Stomach (tissue), 4 donors: Measurements from ENCODE around the gene PILRB.

ENCODE experiments used
- EP300 ChIP-seq: sonication (generic); formaldehyde crosslinking; IDR thresholded peaks from one replicate; pipeline ENCODE4 v1.6.1; 2017; ENCODE audit warnings: antibody characterized with exemption
- POLR2A ChIP-seq, 4 donors: fragments of 450-650 bp; IDR thresholded peaks; one replicate each; pipeline ENCODE4 v1.6.1; 2016; ENCODE audit warnings: antibody characterized with exemption in 4 of 4, control low read depth in 2 of 4, mild to moderate bottlenecking in 1 of 4, moderate library complexity in 1 of 4
- POLR2AphosphoS5 ChIP-seq, 3 donors: sonication (generic); formaldehyde crosslinking; IDR thresholded peaks; one replicate each; pipeline ENCODE4 v1.6.1; 2016; ENCODE audit warnings: antibody characterized with exemption in 3 of 3
- TF ChIP-seq, protein P1 (sequence below), 7 experiments: fragments of 450-650 bp in 4 of 7; fragments of 200-600 bp in 3 of 7; sonication (generic) in 3 of 7; IDR thresholded peaks; one replicate each; pipeline ENCODE4 v1.5.1; 2016 to 2019; ENCODE audit warnings: antibody characterized with exemption in 7 of 7, control low read depth in 2 of 7, mild to moderate bottlenecking in 1 of 7

DNA sequence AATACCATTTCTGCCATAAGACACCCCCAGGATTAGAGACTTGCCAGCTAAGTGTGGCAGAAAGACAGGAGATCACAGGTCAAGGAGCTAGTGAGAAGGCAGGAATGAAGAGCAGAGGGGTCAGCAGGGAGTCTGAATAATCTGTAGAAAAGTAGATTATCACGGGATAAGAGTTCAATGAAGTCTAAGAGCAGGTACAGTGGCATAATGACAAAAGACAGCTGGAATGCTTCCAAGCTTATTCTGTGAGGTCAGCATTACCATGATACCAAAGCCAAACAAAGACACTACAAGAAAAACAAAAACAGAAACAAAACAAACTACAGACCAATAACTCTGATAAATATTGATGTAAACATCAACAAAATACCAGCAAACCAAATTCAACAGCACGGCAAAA lies 36.2 kb downstream of the PILRB start:
- TF ChIP-seq, protein P1, sequence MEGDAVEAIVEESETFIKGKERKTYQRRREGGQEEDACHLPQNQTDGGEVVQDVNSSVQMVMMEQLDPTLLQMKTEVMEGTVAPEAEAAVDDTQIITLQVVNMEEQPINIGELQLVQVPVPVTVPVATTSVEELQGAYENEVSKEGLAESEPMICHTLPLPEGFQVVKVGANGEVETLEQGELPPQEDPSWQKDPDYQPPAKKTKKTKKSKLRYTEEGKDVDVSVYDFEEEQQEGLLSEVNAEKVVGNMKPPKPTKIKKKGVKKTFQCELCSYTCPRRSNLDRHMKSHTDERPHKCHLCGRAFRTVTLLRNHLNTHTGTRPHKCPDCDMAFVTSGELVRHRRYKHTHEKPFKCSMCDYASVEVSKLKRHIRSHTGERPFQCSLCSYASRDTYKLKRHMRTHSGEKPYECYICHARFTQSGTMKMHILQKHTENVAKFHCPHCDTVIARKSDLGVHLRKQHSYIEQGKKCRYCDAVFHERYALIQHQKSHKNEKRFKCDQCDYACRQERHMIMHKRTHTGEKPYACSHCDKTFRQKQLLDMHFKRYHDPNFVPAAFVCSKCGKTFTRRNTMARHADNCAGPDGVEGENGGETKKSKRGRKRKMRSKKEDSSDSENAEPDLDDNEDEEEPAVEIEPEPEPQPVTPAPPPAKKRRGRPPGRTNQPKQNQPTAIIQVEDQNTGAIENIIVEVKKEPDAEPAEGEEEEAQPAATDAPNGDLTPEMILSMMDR (IDR thresholded peaks at IDR 0.05) = no peak
- TF ChIP-seq POLR2AphosphoS5 (IDR thresholded peaks at IDR 0.05) = no peak
- no peak for TF ChIP-seq EP300
- TF ChIP-seq POLR2A (IDR thresholded peaks at IDR 0.05) = no peak
